HG03025 (cell line): ENCODE data around the gene PHETA1.
"Not testable (repeated sequence)": the region's sequence is repeated elsewhere in the genome, so short reads cannot be mapped to it uniquely, and the experiment has no call there.

ENCODE experiments used
- ATAC-seq: cut with Tn5 transposase; IDR thresholded peaks from one replicate; pipeline ENCODE4 v1.9.1; 2021; ENCODE audit warnings: mild to moderate bottlenecking, moderate library complexity; ENCODE audit not compliant: unreplicated experiment, low FRiP score

The PHETA1 gene

GRCh38 chr12:111377440-111377839 is 8.5 kb upstream of the PHETA1 start:
- no peak for ATAC-seq

- ATAC-seq, result not testable (repeated sequence)
Observed at GRCh38 chr12:111373231-111373630, 4.3 kb upstream of the PHETA1 start.

- no peak for ATAC-seq
Observed at GRCh38 chr12:111369496-111370220, 763 bp upstream of the PHETA1 start.

DNA sequence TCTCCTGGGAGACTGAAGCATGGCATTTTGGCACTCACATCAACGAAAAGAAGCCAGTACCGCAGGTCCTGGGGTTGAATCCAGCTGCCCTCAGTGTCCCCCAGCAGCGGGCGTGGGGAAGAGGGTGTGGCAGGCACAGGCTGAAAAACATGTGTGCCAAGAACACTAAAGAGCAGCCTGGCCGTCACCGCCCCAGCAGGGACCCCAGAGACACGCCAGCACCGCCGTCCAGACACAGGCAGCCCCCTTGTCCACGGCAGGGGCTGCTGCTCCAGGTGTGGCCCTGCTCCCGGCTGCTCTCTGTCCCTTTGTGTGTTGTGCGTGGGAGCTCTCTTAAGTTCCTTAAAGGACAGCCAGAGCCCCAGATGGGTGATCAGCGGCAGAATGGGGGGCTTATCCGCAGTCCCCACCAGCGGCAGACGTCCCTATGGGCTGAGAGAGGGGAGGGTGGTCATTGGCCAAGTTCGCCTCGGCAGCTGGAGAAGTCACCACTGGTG is 556 bp downstream of the PHETA1 start:
- peak; percentile 17 for ATAC-seq

DNA sequence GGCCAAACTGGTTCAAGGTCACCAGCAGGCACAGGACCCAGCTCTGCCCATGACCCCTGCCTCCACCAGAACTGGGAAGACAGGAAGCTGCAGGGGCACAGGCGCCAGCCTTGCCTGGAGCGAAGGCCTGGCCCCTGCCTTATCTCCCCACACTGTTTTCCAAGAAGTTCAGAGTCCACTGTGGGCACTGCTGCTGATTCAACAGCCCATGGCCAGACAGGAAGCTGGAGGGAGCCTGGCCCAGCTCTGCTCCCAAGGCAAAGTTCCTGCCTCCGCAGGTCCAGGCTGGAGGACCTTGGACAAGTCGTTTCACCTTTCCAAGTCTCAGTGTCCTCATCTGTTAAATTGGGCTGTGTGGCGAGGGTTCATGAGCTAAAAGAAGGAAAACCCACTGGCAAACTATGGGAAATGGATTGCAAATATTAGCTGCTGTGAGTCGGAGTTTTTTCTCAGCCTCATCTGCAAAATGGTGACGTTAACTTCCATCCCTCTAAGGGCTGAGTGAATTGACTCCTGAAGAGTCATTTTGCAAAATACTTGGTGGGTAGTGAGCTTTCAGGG is 1.2 kb downstream of the PHETA1 start:
- no peak for ATAC-seq

DNA sequence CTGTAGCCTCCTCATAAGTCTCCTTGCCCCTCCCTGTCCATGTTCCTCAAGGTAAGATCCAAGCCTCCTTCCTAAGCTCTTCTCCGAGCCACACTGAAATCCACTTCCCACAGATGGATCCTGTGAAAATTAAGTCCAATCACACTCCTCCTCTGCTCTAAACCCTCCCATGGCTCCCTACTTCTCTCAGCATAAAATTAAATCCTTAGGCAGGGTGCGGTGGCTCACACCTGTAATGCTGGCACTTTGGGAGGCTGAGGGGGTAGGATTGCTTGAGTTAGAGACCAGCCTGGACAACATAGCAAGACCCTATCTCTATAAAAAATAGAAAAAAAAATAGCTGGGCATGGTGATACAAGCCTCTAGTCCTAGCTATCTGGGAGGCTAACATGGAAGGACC is 2.3 kb downstream of the PHETA1 start:
- no peak for ATAC-seq

GRCh38 chr12:111366075-111366474 is 2.8 kb downstream of the PHETA1 start:
- ATAC-seq, result no peak

GRCh38 chr12:111363578-111363977 is 5.3 kb downstream of the PHETA1 start:
- ATAC-seq, result no peak

DNA sequence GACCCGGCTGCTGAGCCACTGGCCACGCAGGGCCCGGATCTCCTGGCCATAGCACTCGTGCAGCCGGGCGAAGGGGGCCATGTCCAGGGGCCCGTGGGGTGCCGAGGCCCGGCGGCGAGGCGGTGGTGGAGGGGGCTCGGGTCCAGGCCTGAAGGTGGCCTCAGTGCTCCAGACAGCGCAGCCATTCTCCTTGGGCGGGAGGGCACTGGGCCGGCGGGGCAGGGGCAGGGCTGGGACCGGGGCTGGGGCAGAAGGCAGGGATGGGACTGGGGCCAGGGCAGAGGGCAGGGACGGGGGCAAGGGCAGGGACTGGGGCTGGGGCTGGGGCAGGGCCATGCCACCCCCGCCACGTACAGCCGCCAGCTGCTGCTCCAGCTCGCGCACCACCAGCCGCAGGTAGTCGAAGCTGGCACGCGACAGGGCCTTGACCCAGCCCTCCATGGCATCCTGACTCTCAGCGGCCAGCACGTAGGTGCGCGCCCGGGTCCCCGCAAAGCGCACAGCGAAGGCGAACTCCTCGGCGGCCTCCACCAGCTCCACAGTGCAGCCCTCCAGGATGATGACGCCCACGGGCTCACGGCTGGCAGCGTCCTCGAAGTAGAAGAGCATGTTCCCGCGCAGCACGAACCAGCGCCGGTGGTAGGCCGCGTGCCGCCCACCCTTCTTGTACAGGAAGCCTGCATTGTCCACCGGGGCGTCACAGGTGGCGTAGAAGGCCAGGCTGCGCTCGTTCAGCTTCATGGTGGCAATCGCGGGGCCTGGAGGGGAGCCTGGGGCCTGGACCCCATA is 6.0 kb downstream of the PHETA1 start:
- no peak for ATAC-seq

GRCh38 chr12:111361717-111362576 is 6.9 kb downstream of the PHETA1 start:
- ATAC-seq, result no peak

GRCh38 chr12:111361073-111361716 is 7.7 kb downstream of the PHETA1 start:
- no peak for ATAC-seq

- no peak for ATAC-seq
Observed at GRCh38 chr12:111360325-111360930, 8.5 kb downstream of the PHETA1 start.

GRCh38 chr12:111359914-111360276 is 9.0 kb downstream of the PHETA1 start:
- no peak for ATAC-seq

DNA sequence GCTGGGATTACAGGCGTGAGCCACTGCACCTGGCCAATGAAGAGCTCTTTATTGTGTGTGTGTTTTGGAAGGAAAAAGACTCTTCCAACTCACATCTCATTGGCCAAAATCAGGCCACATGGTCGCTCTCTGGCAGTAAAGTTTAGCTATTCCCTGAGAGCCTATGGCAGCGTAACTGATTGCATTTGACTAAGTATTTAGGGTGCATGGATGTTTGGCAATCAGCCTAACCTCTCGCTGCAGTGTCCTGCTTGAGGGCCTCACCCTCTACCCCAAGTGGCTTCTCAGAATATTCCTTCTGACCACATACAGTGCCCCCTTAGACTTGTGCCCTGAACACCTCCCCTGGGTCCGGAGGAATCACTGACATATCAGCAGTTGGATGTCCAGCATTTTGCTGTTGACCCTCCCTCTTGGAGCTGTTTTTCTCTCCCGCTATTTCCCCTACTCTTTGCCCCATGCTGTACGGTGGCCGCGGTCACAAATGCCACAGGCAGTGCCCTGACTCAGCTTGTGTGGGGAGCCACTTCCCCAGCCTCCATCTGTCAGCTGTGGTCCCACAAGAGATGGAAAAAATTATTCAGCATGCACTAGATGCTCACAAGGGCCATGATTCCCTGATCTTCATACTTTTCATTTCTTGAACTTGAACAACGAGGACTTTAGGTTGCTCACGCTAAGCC is 9.5 kb downstream of the PHETA1 start:
- no peak for ATAC-seq

GRCh38 chr12:111355201-111355925 is 13.5 kb downstream of the PHETA1 start:
- no peak for ATAC-seq

DNA sequence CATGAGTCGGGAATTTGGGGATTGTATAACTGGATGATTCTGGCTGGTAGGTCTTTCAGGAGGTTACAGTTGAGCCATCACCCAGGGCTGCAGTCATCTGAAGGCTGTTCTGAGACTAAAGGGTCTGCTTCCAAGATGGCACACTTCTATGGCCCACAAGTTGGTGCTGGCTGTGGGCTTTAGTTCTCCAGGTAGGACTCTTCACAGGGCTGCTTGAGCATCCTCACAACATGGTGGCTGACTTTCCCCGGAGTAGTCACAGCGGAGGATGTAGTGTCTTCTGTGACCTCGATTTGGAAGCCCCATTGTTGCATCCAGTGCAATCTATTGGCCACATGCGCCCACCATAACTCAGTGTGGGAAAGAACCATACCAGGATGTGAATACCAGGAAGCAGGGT is 14.4 kb downstream of the PHETA1 start:
- ATAC-seq, result no peak

GRCh38 chr12:111353603-111354295 is 15.1 kb downstream of the PHETA1 start:
- ATAC-seq, result no peak

DNA sequence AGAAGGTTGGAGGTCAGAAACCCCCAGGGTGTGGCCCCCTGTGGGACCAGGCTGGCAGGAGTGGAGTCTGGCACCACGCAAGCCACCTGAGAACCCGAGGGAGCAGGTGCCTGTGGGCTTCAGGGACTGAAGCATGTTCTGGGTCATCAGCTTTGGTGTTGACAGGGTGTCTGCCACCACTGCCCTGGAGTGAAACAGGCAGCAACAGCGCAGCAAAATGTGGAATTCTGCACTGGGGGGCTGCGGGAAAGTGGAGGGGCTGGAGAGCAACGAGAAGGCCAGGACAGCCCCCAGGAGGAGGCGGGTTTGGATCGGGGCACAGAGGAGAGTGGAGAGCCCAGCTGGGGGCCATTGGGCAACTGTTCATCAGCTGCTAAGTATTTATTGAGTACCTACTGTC is 15.9 kb downstream of the PHETA1 start:
- ATAC-seq, result no peak
